Cardiac muscle cell (in vitro differentiated cells and primary cell): Measurements from ENCODE around the gene MPZL1. TPM values are rescaled to one million over a fixed set of nuclear protein-coding genes. Genes with fewer than 3 reads are reported as not detected.

Experiments
- DNase-seq, 2 donors: peaks; one replicate each; pipeline versions ENCODE4 v3.0.0 to v3.0.0-alpha.2; 2010 to 2017; ENCODE audit warnings: low read depth in 1 of 2, low spot score in 1 of 2
- H3K27ac ChIP-seq: fragments of 200-600 bp; sonication (generic); 2 replicates; pipeline ENCODE4 v1.5.1; 2016
- H3K27me3 ChIP-seq: fragments of 200-600 bp; sonication (generic); 2 replicates; pipeline ENCODE4 v1.6.0; 2016; ENCODE audit warnings: control low read depth
- H3K36me3 ChIP-seq: fragments of 200-600 bp; sonication (generic); 2 replicates; pipeline ENCODE4 v1.5.1; 2016; ENCODE audit warnings: control low read depth
- H3K4me1 ChIP-seq: fragments of 200-600 bp; sonication (generic); 2 replicates; pipeline ENCODE4 v1.8.1; 2017; ENCODE audit warnings: low read depth, mild to moderate bottlenecking, mixed run types
- H3K4me3 ChIP-seq: fragments of 200-600 bp; sonication (generic); 2 replicates; pipeline ENCODE4 v1.5.1; 2016; ENCODE audit warnings: mild to moderate bottlenecking
- H3K9me3 ChIP-seq: fragments of 200-600 bp; sonication (generic); 2 replicates; pipeline ENCODE4 v1.5.1; 2017; ENCODE audit warnings: low read depth, mild to moderate bottlenecking, control low read depth
- polyA plus RNA-seq: library from polyadenylated mRNA; unstranded; fragments of >200 nt; fragmentation: Nextera tagmentation; extraction: Ambion mirVana; gene quantifications from 2 replicates; pipeline ENCODE4 v1.2.1, GENCODE V29; 2016
- total RNA-seq: library from RNA; depleted of rRNA; stranded (reverse); fragments of >200 nt; gene quantifications from 2 replicates; pipeline ENCODE4 v1.2.3, GENCODE V29; 2016
- TF ChIP-seq, protein P1 (sequence below): IDR thresholded peaks from 2 replicates; pipeline ENCODE4 v1.5.1; 2012; ENCODE audit warnings: low read depth, mild to moderate bottlenecking, low read length

MPZL1 gene
- total RNA-seq (65.0 and 107 TPM in 2 replicates), polyA plus RNA-seq (114 and 136 TPM in 2 replicates)

DNA sequence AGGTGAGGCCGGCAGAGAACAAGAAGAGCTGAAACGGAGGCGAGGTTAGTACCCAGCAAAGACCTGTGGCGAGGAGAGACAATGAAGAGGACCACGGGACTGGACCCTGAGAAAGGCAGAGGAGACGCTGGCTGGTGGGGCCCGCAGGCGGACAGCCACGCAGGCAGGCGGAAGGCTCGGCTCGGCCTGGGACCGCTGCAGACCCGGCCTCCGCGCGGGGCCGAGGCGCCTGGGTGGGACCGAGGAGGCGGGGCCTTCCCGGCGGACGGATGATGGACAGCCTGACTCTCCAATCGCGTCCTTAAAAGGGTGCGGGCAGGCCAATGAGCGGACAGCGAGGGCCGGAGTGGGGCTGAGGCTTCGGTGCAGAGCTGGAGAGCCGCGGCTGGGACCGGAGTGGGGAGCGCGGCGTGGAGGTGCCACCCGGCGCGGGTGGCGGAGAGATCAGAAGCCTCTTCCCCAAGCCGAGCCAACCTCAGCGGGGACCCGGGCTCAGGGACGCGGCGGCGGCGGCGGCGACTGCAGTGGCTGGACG lies at the start of gene MPZL1:
TSS of gene MPZL1 (plus strand) at position 366 of the 535 bp plus-strand sequence. CDS start 170 bp downstream, outside the sequence.
- no peaks in the 10 kb centered on the region for H3K27me3 ChIP-seq
- no peaks in the 10 kb centered on the region for H3K9me3 ChIP-seq
- H3K4me3 ChIP-seq = peak within 1 kb of the TSS; percentile 77
- H3K36me3 ChIP-seq = no peaks in the 10 kb centered on the region
- H3K4me1 ChIP-seq = peaks cover 29% of the 10 kb centered on the region
- DNase-seq = peak; percentile 93 to 96
- TF ChIP-seq, protein P1, sequence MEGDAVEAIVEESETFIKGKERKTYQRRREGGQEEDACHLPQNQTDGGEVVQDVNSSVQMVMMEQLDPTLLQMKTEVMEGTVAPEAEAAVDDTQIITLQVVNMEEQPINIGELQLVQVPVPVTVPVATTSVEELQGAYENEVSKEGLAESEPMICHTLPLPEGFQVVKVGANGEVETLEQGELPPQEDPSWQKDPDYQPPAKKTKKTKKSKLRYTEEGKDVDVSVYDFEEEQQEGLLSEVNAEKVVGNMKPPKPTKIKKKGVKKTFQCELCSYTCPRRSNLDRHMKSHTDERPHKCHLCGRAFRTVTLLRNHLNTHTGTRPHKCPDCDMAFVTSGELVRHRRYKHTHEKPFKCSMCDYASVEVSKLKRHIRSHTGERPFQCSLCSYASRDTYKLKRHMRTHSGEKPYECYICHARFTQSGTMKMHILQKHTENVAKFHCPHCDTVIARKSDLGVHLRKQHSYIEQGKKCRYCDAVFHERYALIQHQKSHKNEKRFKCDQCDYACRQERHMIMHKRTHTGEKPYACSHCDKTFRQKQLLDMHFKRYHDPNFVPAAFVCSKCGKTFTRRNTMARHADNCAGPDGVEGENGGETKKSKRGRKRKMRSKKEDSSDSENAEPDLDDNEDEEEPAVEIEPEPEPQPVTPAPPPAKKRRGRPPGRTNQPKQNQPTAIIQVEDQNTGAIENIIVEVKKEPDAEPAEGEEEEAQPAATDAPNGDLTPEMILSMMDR = no peak
- peak within 1 kb of the TSS; percentile 82 for H3K27ac ChIP-seq

DNA sequence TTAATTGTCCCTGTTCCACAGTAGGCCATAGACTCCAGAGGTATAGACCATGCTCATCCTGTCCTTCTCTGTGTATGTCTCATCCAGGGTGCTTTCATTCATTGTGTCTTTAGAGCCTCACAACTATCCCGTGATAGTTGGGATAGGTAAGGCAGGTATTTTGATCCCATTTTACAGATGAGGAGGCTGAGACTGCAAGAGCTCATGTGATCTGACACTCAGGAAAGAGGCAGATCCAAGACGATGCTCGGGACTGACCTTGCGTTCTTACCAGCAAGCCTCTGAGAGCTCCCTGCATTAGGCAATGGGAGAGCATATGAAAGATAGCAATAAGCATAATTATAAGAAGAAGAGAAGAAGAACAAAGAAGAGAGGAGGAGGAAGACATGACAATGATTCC lies 49.0 kb upstream of the MPZL1 start:
- no peak overlapping the region for H3K4me3 ChIP-seq
- TF ChIP-seq, protein P1 = no peak
- no peak for DNase-seq
- H3K27ac ChIP-seq = peak overlapping the region; percentile 96
- peaks cover 51% of the 10 kb centered on the region for H3K4me1 ChIP-seq
- no peaks in the 10 kb centered on the region for H3K9me3 ChIP-seq
- H3K27me3 ChIP-seq = no peaks in the 10 kb centered on the region
- H3K36me3 ChIP-seq = peaks cover 8% of the 10 kb centered on the region

DNA sequence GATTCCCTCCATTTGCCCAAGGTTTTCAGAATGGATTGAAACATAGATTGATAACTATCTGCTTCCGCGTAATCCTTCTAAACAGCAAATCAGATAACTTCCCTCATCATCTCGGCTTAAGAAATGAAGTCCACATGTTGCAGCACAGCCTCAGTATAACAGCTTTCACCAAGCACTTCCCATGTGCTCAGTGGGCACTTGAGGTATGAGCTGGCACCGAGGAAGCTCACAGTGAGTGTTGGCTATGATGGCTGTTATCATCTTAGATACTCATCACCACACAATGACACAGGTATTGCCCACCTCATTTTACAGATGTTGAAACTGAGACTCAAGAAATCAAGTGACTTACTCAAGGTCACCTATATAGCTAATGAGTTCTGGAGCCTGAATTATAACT lies 48.5 kb upstream of the MPZL1 start:
- Histone ChIP-seq H3K9me3 (no peaks in the 10 kb centered on the region), H3K36me3 (peaks cover 8% of the 10 kb centered on the region), H3K27ac (peak overlapping the region; percentile 96), H3K4me3 (no peak overlapping the region), H3K4me1 (peaks cover 53% of the 10 kb centered on the region), H3K27me3 (no peaks in the 10 kb centered on the region)
- TF ChIP-seq, protein P1 = no peak
- DNase-seq = no peak

DNA sequence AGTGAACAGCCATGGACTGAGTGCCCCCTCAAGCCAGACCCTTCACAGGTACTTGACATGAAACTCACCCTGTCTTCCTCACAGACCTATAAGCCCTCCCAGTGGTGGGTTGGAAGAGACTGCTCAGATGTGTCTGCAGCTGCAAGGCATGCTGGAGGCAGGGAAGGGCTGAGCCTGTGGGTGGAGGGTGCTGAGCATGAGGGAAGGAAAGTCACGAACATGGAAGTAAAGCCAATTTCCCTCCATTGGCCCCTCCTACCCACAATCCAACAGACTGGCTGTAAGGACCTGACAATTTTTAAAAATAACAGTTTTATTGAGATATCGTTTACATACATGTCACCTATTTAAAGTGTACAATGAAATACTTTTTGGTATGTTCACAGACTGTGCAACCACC lies 47.6 kb upstream of the MPZL1 start:
- H3K27ac ChIP-seq = no peak overlapping the region
- DNase-seq = no peak
- TF ChIP-seq, protein P1 = no peak
- H3K4me3 ChIP-seq = no peak overlapping the region
- peaks cover 8% of the 10 kb centered on the region for H3K36me3 ChIP-seq
- peaks cover 53% of the 10 kb centered on the region for H3K4me1 ChIP-seq
- no peaks in the 10 kb centered on the region for H3K27me3 ChIP-seq
- no peaks in the 10 kb centered on the region for H3K9me3 ChIP-seq

DNA sequence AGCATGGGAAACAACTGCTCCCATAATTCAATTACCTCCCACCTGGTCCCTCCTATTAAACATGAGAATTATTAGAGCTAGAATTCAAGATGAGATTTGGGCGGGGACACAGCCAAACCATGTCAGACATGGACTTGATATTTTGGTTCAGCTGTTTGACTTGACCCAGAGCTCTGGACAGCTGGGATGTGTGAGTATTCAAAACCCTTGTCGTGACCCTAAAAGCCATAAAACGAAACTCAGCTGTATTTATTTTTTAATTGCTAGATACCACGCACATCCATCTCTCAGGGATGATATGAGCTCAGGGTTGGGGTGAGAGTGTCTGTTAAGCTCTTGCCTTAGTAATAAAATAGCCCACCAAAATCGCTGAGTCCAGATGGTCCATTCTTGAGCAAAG lies 46.3 kb upstream of the MPZL1 start:
- no peaks in the 10 kb centered on the region for H3K9me3 ChIP-seq
- TF ChIP-seq, protein P1 = no peak
- H3K27me3 ChIP-seq = no peaks in the 10 kb centered on the region
- no peak for DNase-seq
- no peak overlapping the region for H3K27ac ChIP-seq
- peaks cover 54% of the 10 kb centered on the region for H3K4me1 ChIP-seq
- H3K36me3 ChIP-seq = peaks cover 8% of the 10 kb centered on the region
- H3K4me3 ChIP-seq = no peak overlapping the region
